ENCODE measurements around the gene SLC25A45.

DNA sequence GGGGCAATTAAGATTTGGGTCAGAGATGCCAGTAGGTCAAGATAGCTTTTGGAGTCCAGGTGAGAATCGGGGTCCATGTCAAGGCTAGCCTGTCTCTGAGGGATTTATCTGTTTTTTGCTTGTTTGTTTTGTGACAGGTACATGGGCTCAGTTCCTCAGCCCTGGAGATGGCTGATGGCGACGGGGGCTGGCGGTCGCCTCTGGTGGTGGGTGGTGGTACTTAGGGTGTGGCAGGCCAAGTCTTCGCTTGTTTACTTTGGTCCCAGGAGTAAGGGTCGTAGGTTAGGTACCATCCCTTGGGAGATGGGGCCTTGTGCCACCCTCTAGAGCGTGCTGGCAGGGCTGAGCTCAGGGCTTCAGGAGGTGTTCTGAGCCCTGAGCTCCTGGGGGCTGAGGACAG, 4.7 kb downstream of the SLC25A45 start:
- no peak for TF ChIP-seq CTCF (conservative IDR thresholded peaks at IDR 0.05 in 1 of 2, IDR thresholded peaks at IDR 0.05 in 1 of 2; ENCODE audit: low read depth in 1 of 2, low read length in 2 of 2)
- no peak for TF ChIP-seq EZH2 (IDR thresholded peaks at IDR 0.05; ENCODE audit: low read length, missing control alignments)
